Activated CD8-positive, alpha-beta memory T cell treated with anti-CD3 and anti-CD28 coated beads, Interleukin-2, amount 50 U/mL, for 24 hours (primary cell): ENCODE data around the gene SEMA6C.

Source experiments
- DNase-seq: peaks from one replicate; pipeline ENCODE4 v3.0.0-alpha.2; 2020; ENCODE audit errors: extremely low read depth

Gene SEMA6C

GRCh38 chr1:151158751-151159251, 12.4 kb upstream of the SEMA6C start:
- no peak for DNase-seq

GRCh38 chr1:151158326-151158725, 11.9 kb upstream of the SEMA6C start:
- no peak for DNase-seq

GRCh38 chr1:151157067-151157531, 10.7 kb upstream of the SEMA6C start:
- no peak for DNase-seq

DNA sequence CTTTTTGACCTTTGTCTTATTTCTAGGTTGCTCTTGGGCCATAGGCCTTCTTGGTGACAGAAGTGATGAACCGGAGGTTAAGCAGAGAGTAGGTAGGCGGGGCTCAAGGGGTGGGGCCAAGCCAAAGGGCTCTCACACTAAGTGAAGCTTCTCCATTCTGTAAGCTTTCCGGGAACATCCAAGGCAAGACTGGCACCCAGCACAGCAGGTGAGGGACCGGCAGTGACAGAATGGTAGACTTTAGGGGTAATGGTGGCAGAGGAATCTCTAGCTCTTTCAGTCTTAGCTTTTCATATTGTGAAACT, 10.0 kb upstream of the SEMA6C start, which contains the start of gene TNFAIP8L2:
TNFAIP8L2 (plus strand) TSS at position 135 of the 305 bp plus-strand sequence. CDS start 2,049 bp downstream, outside the sequence.
- peak; percentile 55 for DNase-seq

DNA sequence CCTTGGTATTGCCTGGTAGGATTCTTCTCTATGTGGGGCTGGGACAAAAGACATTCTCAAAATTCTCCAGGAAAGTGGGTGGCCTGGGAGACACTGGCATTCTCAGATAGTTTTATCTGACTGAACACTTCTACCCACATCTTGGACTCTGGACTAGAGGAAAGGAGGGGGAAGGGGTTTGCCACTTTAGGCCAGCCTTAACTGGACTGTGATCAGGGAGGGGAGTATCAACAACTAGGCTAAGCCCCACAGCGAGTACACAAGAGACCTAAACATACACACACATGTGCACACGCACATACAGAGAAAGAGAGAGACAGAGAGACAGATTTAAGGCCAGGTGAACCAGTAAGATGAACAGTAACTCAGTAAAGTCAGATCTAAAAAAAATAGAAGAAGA, 1.2 kb upstream of the SEMA6C start:
- DNase-seq: no peak

DNA sequence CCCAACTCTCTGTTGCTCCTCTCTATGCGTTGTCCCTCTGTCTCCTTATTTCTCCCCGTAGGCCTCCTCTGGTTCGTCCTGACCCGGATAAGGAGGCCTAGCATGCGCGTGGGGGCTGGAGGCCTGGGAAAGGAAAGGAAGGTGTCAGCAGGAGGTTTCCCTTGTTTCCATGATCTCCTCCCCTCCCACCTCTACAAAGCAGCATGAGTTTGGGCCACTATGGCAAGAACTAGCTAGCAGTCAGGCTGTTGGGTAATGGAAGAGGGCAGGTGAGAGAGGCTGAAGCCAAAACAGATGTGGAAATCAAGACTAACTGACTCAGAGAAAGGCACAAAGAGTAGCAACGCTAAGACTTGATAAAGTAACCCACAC, 687 bp upstream of the SEMA6C start:
- DNase-seq: no peak

- DNase-seq: no peak
Measured at GRCh38 chr1:151146072-151146411, 389 bp downstream of the SEMA6C start.

DNA sequence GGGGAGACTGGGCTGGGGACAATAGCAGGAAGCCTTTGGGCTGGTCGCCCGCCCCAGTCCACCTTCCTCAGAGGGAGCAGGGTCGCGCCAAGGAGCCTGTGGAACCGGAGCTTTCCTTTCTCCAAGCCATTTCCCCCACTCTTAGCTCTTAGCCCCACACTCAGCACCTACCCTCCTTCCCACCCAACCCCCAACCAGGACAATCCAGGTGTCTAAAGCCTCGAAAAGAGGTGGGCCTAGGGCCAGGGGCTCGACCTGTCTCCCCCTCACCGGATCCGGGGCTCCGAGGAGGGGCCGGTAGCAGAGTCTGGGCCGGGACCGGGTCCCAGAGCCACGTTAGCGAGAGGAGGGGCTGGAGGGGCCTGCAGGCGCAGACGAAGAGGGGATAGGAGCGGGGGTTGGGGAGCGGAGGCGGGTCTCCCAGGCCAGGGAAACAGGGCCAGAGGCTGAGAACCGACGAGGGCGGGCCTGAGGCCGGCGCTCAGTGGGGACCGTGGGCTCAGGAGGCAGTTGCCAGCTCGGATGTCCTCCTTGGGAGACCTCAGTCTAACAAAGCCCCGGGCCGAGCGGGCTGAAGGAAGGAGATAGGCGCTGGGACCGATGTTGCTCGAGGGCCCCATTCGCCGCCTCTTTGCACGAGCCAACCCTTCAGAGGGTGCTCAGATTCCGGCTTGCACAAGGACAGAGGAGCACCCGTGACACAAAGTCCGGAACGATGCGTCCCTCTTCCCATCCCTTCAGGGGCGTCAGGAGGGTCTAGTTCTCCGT, 943 bp downstream of the SEMA6C start:
- no peak for DNase-seq

- DNase-seq: no peak
Measured at GRCh38 chr1:151144474-151145303, 1.7 kb downstream of the SEMA6C start.

GRCh38 chr1:151143986-151144385, 2.4 kb downstream of the SEMA6C start:
- no peak for DNase-seq

DNA sequence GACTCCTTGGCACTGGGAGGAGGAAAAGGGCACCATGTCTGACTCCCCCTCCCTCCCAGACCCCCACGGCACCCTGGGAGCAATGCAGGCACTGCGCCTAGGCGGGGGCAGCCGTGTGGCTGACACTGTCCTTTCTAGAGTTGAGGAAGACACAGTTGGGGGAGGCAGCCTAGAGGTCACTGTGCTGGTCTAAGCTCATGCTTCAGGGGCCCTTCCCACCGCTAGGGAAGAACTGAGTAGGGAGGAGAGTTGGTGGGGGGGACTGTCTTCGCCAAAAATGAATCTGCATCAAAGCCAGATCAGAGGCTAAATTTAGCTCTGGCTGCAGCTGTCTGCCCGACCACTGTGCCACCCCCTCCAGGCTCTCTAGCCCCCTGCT, 3.4 kb downstream of the SEMA6C start:
- no peak for DNase-seq

DNA sequence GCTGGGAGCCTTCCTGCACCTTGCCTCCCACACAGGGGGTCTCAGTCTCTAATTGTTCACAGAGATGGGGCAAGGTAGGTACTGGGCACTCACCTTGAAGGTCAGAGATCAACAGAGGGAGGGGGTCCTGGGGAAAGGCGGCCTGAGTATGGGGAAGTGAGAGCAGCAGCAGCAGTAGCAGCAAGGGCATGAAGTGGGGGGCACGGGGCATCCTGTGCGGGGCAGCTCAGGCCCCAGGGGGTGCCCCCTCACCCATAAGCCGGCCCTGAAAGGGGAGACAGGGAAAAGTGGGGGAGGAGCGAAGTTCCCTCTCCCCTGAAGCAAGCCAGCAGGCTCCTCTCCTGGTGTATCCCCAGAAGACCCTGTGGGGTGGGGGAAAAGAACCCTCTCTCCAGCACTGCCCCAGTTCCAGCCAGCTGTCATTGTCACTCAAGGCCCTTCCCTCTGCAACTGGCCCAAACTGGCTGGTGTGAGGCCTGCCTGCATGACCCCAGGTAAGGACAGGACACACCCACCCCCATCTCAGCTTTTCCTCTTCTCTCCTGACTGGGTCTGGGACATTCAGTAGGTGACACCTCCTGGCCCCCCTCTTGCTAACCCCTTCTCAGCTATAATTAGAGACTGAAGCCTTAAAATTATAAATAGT, 3.9 kb downstream of the SEMA6C start:
- DNase-seq: no peak

DNA sequence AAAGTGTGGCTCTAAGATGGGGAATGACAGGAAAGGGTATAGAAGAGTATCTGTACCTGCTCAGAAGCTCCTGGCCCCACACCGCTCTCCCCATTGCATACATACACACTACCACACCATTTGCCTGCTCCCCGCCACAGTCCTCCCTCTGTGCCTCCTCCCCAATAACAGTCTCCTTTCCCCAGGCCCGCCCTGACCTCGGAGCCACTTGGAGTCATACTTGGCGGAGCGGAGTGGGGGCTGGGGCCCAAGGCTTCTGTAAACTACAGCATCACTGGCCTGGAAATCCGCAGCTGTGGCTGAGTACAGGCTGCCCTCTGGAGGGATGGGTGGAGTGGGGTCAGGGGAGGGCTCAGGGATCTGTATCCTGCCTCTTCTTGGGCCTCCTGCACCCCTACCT, 8.6 kb downstream of the SEMA6C start:
- DNase-seq: no peak

- DNase-seq: no peak
Measured at GRCh38 chr1:151135433-151136385, 10.7 kb downstream of the SEMA6C start.

DNA sequence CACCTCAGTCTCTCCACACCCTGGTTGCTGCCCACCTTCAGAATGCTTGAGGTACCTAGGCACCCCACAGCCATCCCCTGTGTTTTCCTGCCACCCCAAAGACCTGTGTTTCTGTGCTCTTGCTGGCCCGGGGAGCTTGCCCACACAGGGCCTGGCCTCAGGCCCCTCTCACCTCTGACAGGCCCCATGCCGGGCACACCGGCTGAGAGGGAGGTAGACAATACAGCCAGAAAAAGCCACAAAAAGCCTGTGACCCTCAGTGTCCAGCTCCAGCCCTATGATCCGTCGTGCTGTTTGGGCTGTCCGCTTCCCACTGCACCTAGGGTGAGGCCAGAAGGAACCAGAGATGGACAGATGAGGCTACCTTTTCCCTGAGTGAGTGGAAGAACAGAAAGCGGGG, 11.4 kb downstream of the SEMA6C start:
- DNase-seq: no peak

DNA sequence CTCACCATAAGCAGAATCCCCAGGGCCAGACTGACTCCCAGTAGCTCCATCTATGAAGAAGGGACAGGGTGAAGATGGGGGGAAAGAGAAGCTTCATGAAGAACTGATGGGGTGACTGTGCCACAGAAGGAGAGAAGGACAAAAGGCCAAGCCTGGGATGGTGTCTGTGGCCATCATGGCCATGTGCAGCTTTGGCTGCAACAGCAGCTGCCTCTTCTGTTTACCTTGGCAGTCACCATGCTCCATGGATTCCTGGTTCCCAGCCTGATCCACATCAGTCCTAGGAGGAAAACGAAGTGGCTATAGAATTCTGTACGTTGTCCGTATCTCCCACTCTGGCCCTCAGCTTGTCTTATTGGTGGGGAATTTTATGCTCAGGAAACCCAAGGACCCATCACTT, 12.0 kb downstream of the SEMA6C start:
- no peak for DNase-seq

DNA sequence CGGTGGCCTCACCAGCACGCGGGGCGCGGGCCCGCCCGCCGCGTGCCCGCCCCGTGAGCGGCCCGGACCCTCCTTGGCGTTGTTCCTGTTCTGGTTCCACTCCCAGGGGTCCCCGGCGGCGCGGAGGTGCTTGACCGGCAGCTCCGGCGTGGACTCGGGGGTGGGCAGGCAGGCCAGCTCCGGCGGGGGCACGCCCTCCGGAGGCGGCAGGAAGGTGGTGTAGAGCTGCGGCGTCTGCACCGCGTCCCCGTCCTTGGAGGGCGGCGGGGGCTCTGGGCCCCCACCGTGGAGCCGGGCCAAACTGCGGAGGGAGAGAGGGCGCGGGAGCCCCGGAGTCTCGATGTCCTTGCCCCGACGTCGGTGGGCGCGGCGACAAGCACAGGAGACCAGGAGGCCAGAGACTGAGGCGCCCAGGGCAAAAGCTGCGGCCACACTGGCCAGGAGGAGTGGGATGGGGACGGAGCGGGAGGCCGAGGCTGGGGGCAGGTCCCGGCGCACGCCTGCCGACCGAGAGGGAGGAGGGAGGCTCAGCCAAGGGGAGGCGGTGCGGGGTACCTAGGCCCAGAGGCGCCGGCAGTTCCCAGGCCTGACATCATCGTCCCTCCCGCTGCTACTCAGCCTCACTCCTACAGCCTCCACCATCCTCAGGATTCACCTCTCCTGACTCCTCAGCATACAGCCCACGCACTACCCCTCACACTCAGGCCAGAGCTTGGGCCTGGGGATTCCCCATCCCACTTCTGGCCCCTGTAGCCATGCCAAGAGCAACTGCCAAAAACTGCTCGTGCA, 13.2 kb downstream of the SEMA6C start:
- DNase-seq: no peak

GRCh38 chr1:151132335-151133017, 14.0 kb downstream of the SEMA6C start:
- DNase-seq: no peak

- no peak for DNase-seq
Measured at GRCh38 chr1:151131701-151132334, 14.6 kb downstream of the SEMA6C start.
